Smooth muscle cell of bladder (primary cell): ENCODE measurements around the gene SEMA4A. TPM values are rescaled to one million over a fixed set of nuclear protein-coding genes. Genes with fewer than 3 reads are reported as not detected.

Source experiments
- total RNA-seq: library from RNA; depleted of rRNA; stranded (reverse); fragments of >200 nt; gene quantifications from 2 replicates; pipeline ENCODE4 v1.2.3, GENCODE V29; 2014

SEMA4A gene
- total RNA-seq = 0.57 and 0.83 TPM in 2 replicates

GRCh38 chr1:156153362-156153761 is at the start of gene SEMA4A:
Gene SEMA4A (plus strand): TSS chr1:156153585. CDS start chr1:156154579, 994 bp downstream.

GRCh38 chr1:156114101-156114918 is 39.1 kb upstream of the SEMA4A start, which contains the start of gene LMNA:
Gene LMNA (plus strand): TSS chr1:156114711. CDS start chr1:156114919, 208 bp downstream.

GRCh38 chr1:156193488-156194299 is 40.3 kb downstream of the SEMA4A start, which contains the start of gene SLC25A44:
Gene SLC25A44 (plus strand): TSS chr1:156194104. CDS start chr1:156199848, 5,744 bp downstream.

GRCh38 chr1:156212833-156213643 is 59.7 kb downstream of the SEMA4A start, which contains the start of gene PMF1:
Gene PMF1 (plus strand): TSS chr1:156213007. CDS start chr1:156213016, 9 bp downstream.

Other genes with a start within 250 kb of the SEMA4A start
- 25.2 and 36.1 TPM in 2 replicates for gene RIT1, start 242.2 kb upstream of the SEMA4A start, total RNA-seq
- gene KHDC4, start 219.2 kb upstream of the SEMA4A start, total RNA-seq = 14.6 and 19.9 TPM in 2 replicates
- gene RXFP4, start 211.9 kb upstream of the SEMA4A start, total RNA-seq = not detected in 2 replicates
- 90.5 and 126 TPM in 2 replicates for gene ARHGEF2, start 175.0 kb upstream of the SEMA4A start, total RNA-seq
- 511 and 610 TPM in 2 replicates for gene SSR2, start 132.6 kb upstream of the SEMA4A start, total RNA-seq
- 8.8 and 9.4 TPM in 2 replicates for gene UBQLN4, start 99.8 kb upstream of the SEMA4A start, total RNA-seq
- 60.7 and 86.5 TPM in 2 replicates for gene LAMTOR2, start 98.8 kb upstream of the SEMA4A start, total RNA-seq
- gene RAB25, start 92.4 kb upstream of the SEMA4A start, total RNA-seq = not detected in 2 replicates
- gene MEX3A, start 71.1 kb upstream of the SEMA4A start, total RNA-seq = 1.3 and 1.6 TPM in 2 replicates
- 865 and 1,009 TPM in 2 replicates for gene LMNA, start 38.9 kb upstream of the SEMA4A start, total RNA-seq
- gene SLC25A44, start 40.5 kb downstream of the SEMA4A start, total RNA-seq = 5.5 and 7.2 TPM in 2 replicates
- gene PMF1, start 59.4 kb downstream of the SEMA4A start, total RNA-seq = 17.2 and 21.9 TPM in 2 replicates
- 0.09 and 0.14 TPM in 2 replicates for gene BGLAP, start 88.6 kb downstream of the SEMA4A start, total RNA-seq
- 0.14 and 0.28 TPM in 2 replicates for gene PAQR6, start 94.5 kb downstream of the SEMA4A start, total RNA-seq
- gene SMG5, start 129.2 kb downstream of the SEMA4A start, total RNA-seq = 29.2 and 34.9 TPM in 2 replicates
- gene TMEM79, start 130.7 kb downstream of the SEMA4A start, total RNA-seq = 1.3 and 2.2 TPM in 2 replicates
- gene GLMP, start 142.1 kb downstream of the SEMA4A start, total RNA-seq = 72.1 and 81.4 TPM in 2 replicates
- gene VHLL, start 145.7 kb downstream of the SEMA4A start, total RNA-seq = 0.28 TPM in 1 of 2 replicates, not detected in the other
- gene CCT3, start 184.7 kb downstream of the SEMA4A start, total RNA-seq = 323 and 340 TPM in 2 replicates
- not detected in 2 replicates for gene TSACC, start 184.9 kb downstream of the SEMA4A start, total RNA-seq
- not detected in 2 replicates for gene RHBG, start 215.6 kb downstream of the SEMA4A start, total RNA-seq